Right cardiac atrium (tissue), 5 donors: ENCODE results near the gene PHTF2. TPM values are rescaled to one million over a fixed set of nuclear protein-coding genes. Genes with fewer than 3 reads are reported as not detected.
"Not testable (repeated sequence)": the region's sequence is repeated elsewhere in the genome, so short reads cannot be mapped to it uniquely, and the experiment has no call there.

ENCODE experiments used
- ATAC-seq, 2 donors: fragments of 200-7000 bp; cut with Tn5 transposase; one replicate each; pipeline versions ENCODE4 v1.8.0 to v1.9.1; 2020; ENCODE audit warnings: moderate library complexity in 2 of 2, mild to moderate bottlenecking in 1 of 2
- DNase-seq, 3 donors: peaks; one replicate each; pipeline ENCODE4 v3.0.0-alpha.2; 2020
- H3K27ac ChIP-seq: one replicate; pipeline ENCODE4 v1.5.1; 2013; ENCODE audit warnings: mild to moderate bottlenecking, low read length, control low read depth, moderate library complexity
- H3K27me3 ChIP-seq: one replicate; pipeline ENCODE4 v1.6.1; 2013; ENCODE audit not compliant: control insufficient read depth, insufficient read depth
- H3K4me1 ChIP-seq: one replicate; pipeline ENCODE4 v1.6.1; 2013; ENCODE audit warnings: low read length; ENCODE audit not compliant: control insufficient read depth, insufficient read depth
- H3K4me3 ChIP-seq: one replicate; pipeline ENCODE4 v1.5.1; 2013; ENCODE audit warnings: low read length, control low read depth
- H3K9me3 ChIP-seq: one replicate; pipeline ENCODE4 v1.6.1; 2013; ENCODE audit warnings: low read length; ENCODE audit not compliant: control insufficient read depth
- whole genome bisulfite sequencing: extraction: QIAGEN DNeasy Blood & Tissue Kit; methylation state at CpG from one replicate; pipeline ENCODE4 v1.1.7; 2013; 5-methylcytosine and 5-hydroxymethylcytosine counted together
- intact Hi-C, 4 donors: fragments of 100-400 bp; cut with DNase I; formaldehyde crosslinking; loops; one replicate each; pipeline versions ENCODE4 v1.11.0 to v1.14.0; 2022 to 2023
- polyA plus RNA-seq: library from polyadenylated mRNA; stranded (reverse); fragments of 200-250 nt; gene quantifications from one replicate; pipeline ENCODE4 v1.2.3, GENCODE V29; 2013
- total RNA-seq, 4 donors: library from RNA; stranded (reverse); fragmentation: NEBNext Ultra II Directional; extraction: Animal tissue kit (Norgen Biotek cat#: 25700); gene quantifications; one replicate each; pipeline ENCODE4 v1.2.1, GENCODE V29; 2021
- donor health status: healthy with polysubstance abuse.
- donor health status: DM: no; HTN: yes; CAD: no.
- donor health status: DM: no; HTN: no; CAD: no.
- donor health status: DM: no; HTN: yes; CAD: no; lungs with severe emphysema.
- donor health status: DM: yes; HTN: yes; CAD: no.

PHTF2 gene
- total and polyA plus RNA-seq, 5 donors: 8.4 to 20.3 (median 18.1) TPM

DNA sequence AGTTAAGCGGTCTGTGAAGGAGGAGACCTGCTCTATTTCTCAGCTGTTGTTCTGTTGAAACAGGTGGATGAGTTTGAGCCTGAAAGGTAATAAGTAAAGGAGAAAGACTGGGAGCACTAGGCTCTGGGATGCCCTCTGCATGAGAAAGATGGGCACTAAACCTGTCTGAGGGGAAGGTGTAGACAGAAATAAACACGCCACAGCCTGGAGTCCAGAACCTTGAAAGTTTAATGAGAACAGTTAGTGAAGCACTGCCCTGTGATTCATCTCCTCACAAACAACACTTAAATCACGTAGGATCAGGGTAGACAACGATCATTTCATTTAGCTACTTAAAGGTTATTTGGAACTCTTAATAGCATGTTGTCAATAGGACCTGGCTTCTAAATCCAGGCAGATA lies 193.1 kb downstream of the PHTF2 start:
- 94% methylated on average over 4 of the region's 4 CpGs for WGBS
- intact Hi-C loops: loop anchor here in 1 of 4 donors (10.0 kb wide), 1 partner anchor 63 kb away; no protein-coding TSS in a partner anchor
- ATAC-seq (no peak), DNase-seq (no peak)
- Histone ChIP-seq H3K9me3 (no peaks in the 10 kb centered on the region), H3K27ac (no peak overlapping the region), H3K4me3 (no peak overlapping the region), H3K4me1 (no peaks in the 10 kb centered on the region), H3K27me3 (no peaks in the 10 kb centered on the region)

DNA sequence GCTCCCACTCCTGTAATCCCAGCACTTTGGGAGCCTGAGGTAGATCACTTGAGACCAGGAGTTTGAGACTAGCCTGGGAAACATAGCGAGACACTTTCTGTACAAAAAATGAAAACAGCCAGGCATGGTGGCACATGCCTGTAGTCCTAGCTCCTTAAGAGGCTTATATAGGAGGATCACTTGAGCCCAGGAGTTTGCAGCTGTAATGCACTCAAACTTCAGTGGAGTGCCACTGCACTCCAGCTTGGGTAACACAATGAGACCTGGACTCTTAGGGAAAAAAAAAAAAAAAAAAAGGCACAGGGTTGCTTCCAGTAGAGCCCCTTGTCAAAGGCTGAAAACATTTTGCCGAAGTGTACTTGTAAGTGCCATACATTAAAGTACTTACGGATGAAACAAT lies 195.3 kb downstream of the PHTF2 start:
- intact Hi-C loops: loop anchor here in 1 of 4 donors (10.0 kb wide), 1 partner anchor 61 kb away; no protein-coding TSS in a partner anchor
- DNase-seq (no peak), ATAC-seq (no peak)
- H3K27me3 ChIP-seq: no peaks in the 10 kb centered on the region
- H3K4me1 ChIP-seq: no peaks in the 10 kb centered on the region
- H3K27ac ChIP-seq: no peak overlapping the region
- WGBS: 98% methylated on average over 3 of the region's 3 CpGs
- no peak overlapping the region for H3K4me3 ChIP-seq
- H3K9me3 ChIP-seq: no peaks in the 10 kb centered on the region

DNA sequence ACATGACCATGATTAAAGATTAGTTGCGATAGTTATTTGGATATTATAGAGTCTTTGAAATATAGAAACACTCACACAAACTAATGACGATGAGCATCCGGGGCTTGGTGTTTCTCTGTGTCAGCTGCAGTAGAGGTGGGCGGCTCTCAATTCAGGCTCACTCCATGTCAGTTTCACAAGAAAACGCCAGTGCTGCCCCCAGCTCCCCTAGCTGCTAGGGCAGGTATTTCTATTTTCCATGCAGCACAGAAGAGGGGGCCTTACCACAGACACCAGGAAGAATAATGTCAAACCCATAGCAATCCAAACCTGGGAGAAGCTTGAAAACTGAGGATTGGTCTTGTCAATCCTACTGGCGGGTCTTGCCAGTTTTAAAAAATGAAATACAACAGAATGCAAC lies 197.1 kb downstream of the PHTF2 start:
- Histone ChIP-seq H3K27ac (no peak overlapping the region), H3K9me3 (no peaks in the 10 kb centered on the region), H3K27me3 (no peaks in the 10 kb centered on the region), H3K4me1 (no peaks in the 10 kb centered on the region), H3K4me3 (no peak overlapping the region)
- intact Hi-C loops: loop anchor here in 1 of 4 donors (10.0 kb wide), 1 partner anchor 59 kb away; no protein-coding TSS in a partner anchor
- 66% methylated on average over 6 of the region's 6 CpGs for WGBS
- ATAC-seq: no peak
- no peak for DNase-seq

- ATAC-seq, H3K9me3 ChIP-seq, DNase-seq, H3K4me1 ChIP-seq, H3K27me3 ChIP-seq, H3K27ac ChIP-seq, H3K4me3 ChIP-seq: not testable (repeated sequence)
- intact Hi-C loops: loop anchor here in 1 of 4 donors (10.0 kb wide), 1 partner anchor 56 kb away; no protein-coding TSS in a partner anchor
- 85% methylated on average over 3 of the region's 3 CpGs for WGBS
These were observed 200.6 kb downstream of the PHTF2 start for GRCh38 chr7:77999168-77999567.

- Histone ChIP-seq H3K9me3 (no peaks in the 10 kb centered on the region), H3K4me3 (no peak overlapping the region), H3K4me1 (no peaks in the 10 kb centered on the region), H3K27me3 (no peaks in the 10 kb centered on the region), H3K27ac (no peak overlapping the region)
- 71% methylated on average over 3 of the region's 3 CpGs for WGBS
- DNase-seq: no peak
- intact Hi-C loops: no loop called here
- no peak for ATAC-seq
These were observed 203.4 kb downstream of the PHTF2 start for GRCh38 chr7:78002021-78002420.

GRCh38 chr7:78002715-78003114 lies 204.1 kb downstream of the PHTF2 start:
- ATAC-seq (no peak), DNase-seq (no peak)
- intact Hi-C loops: no loop called here
- Histone ChIP-seq H3K9me3 (no peaks in the 10 kb centered on the region), H3K27me3 (no peaks in the 10 kb centered on the region), H3K4me1 (no peaks in the 10 kb centered on the region), H3K4me3 (no peak overlapping the region), H3K27ac (no peak overlapping the region)
- 85% methylated on average over 4 of the region's 4 CpGs for WGBS

DNA sequence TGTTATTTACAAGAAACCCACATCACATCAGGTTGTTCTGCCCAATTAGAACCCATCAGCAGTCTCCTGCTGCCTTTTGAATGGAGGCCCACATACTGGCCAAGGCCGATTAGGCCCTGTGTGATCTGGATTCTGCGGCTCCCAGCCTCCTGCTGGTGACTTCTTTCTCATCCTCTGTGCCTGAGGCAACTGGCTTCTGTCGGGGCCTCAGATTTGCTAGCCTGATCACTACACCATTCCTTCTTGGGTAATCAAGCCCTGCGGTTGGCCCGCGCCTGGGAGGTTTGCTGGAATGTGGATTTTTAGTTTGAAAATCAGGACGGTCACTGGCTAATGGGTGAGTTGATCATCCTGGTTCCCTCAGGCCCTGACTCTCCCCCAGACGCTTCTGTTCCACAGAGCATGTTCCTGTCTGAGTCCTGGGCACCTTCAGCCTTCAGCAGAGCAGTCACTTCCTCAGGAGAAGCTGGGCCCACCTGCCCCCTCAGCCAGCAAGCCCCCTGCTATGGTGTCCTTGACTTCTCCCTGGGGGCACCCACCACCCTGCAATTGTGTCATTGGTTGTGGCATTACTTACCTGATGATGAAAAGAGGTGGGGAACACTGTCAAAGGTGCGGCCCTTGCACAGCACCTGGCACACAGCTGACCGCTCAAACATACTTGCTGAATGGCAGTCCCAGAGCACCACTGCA lies 207.6 kb downstream of the PHTF2 start:
- ATAC-seq: no peak

More for the DNA sequence above, 207.6 kb downstream of the PHTF2 start:
- no peak for DNase-seq
- Histone ChIP-seq H3K27me3 (no peaks in the 10 kb centered on the region), H3K9me3 (no peaks in the 10 kb centered on the region), H3K4me3 (no peak overlapping the region), H3K4me1 (no peaks in the 10 kb centered on the region), H3K27ac (no peak overlapping the region)
- WGBS: 91% methylated on average over 10 of the region's 10 CpGs
- intact Hi-C loops: no loop called here

Other genes with a start within 250 kb of the PHTF2 start
- gene RSBN1L, start 102.3 kb upstream of the PHTF2 start, total RNA-seq: 10 to 100 TPM in 3 of 4 donors, 1 to 10 TPM in 1; 9.7 to 13.2 (median 13.1) TPM
- 5.1 TPM for gene RSBN1L, start 102.3 kb upstream of the PHTF2 start, polyA plus RNA-seq
- 1 to 10 TPM; 7.9 to 9.8 (median 9.1) TPM for gene TMEM60, start 339 bp upstream of the PHTF2 start, total RNA-seq
- gene TMEM60, start 339 bp upstream of the PHTF2 start, polyA plus RNA-seq: 16.3 TPM